Karpas-422 (cell line): ENCODE data around the gene COPS8. TPM values are rescaled to one million over a fixed set of nuclear protein-coding genes. Genes with fewer than 3 reads are reported as not detected.

Experiments used
- DNase-seq: peaks from one replicate; pipeline ENCODE4 v3.0.0-alpha.2; 2015
- H2AFZ ChIP-seq: fragments of 200-600 bp; sonication (generic); 2 replicates; pipeline ENCODE4 v1.6.1; 2014; ENCODE audit warnings: antibody characterized with exemption, low read length, mixed read lengths
- H3K27ac ChIP-seq: fragments of 200-600 bp; sonication (generic); 2 replicates; pipeline ENCODE4 v1.5.1; 2014; ENCODE audit warnings: mild to moderate bottlenecking, low read length, moderate library complexity
- H3K27me3 ChIP-seq: fragments of 200-600 bp; sonication (generic); 2 replicates; pipeline ENCODE4 v1.6.1; 2014; ENCODE audit warnings: low read length, mixed read lengths
- H3K36me3 ChIP-seq: fragments of 200-600 bp; sonication (generic); 2 replicates; pipeline ENCODE4 v1.6.1; 2014; ENCODE audit warnings: low read length, mixed read lengths; ENCODE audit not compliant: insufficient read depth
- H3K4me1 ChIP-seq: fragments of 200-600 bp; sonication (generic); 2 replicates; pipeline ENCODE4 v1.6.1; 2014; ENCODE audit warnings: mild to moderate bottlenecking, low read length, mixed read lengths
- H3K4me2 ChIP-seq: fragments of 200-600 bp; sonication (generic); 2 replicates; pipeline ENCODE4 v1.6.1; 2014; ENCODE audit warnings: low read length, low read depth, mild to moderate bottlenecking; ENCODE audit not compliant: poor library complexity, severe bottlenecking
- H3K4me3 ChIP-seq: fragments of 200-600 bp; sonication (generic); 2 replicates; pipeline ENCODE4 v1.5.1; 2014; ENCODE audit warnings: mild to moderate bottlenecking, antibody characterized with exemption, low read length, mixed read lengths
- H3K79me2 ChIP-seq: fragments of 200-600 bp; sonication (generic); 2 replicates; pipeline ENCODE4 v1.6.1; 2014; ENCODE audit warnings: mild to moderate bottlenecking, low read length, mixed read lengths
- H3K9ac ChIP-seq: fragments of 200-600 bp; sonication (generic); 2 replicates; pipeline ENCODE4 v1.6.0; 2014; ENCODE audit warnings: low read length
- H3K9me2 ChIP-seq: fragments of 200-600 bp; sonication (generic), shearing (Covaris generic); replicated peaks from 2 replicates; pipeline ENCODE4 v1.6.0; 2014; ENCODE audit warnings: mild to moderate bottlenecking, low read length, moderate library complexity; ENCODE audit not compliant: insufficient read depth
- H3K9me3 ChIP-seq: fragments of 300-700, 200-600 bp; sonication (generic); 2 replicates; pipeline ENCODE4 v1.6.1; 2014; ENCODE audit warnings: low read length, mixed read lengths
- H4K20me1 ChIP-seq: fragments of 200-600 bp; sonication (generic); 2 replicates; pipeline ENCODE4 v1.6.1; 2014; ENCODE audit warnings: mild to moderate bottlenecking, antibody characterized with exemption, low read length, low read depth; ENCODE audit not compliant: insufficient read depth
- total RNA-seq: library from RNA; depleted of rRNA; stranded (reverse); fragments of >200 nt; shearing (Covaris generic); gene quantifications from 2 replicates; pipeline ENCODE4 v1.2.3, GENCODE V29; 2014; ENCODE audit warnings: low replicate concordance

COPS8 gene
- total RNA-seq, 1 experiment from 2014 or later: 105 TPM

GRCh38 chr2:237090906-237091305, 5.2 kb downstream of the COPS8 start:
- H3K9me3 ChIP-seq: no peaks in the 10 kb centered on the region
- no peak overlapping the region for H3K4me2 ChIP-seq
- peaks cover 17% of the 10 kb centered on the region for H3K4me1 ChIP-seq
- no peak overlapping the region for H3K27ac ChIP-seq
- peaks cover 83% of the 10 kb centered on the region for H3K79me2 ChIP-seq
- no peak overlapping the region for H3K4me3 ChIP-seq
- H4K20me1 ChIP-seq: peaks cover 11% of the 10 kb centered on the region; the same call in 1 of the 2 replicates
- H3K36me3 ChIP-seq: peaks cover 30% of the 10 kb centered on the region; the same call in 1 of the 2 replicates
- no peak for DNase-seq
- no peak overlapping the region for H3K9ac ChIP-seq
- no peaks in the 10 kb centered on the region for H3K27me3 ChIP-seq
- H3K9me2 ChIP-seq: no peaks in the 10 kb centered on the region
- no peak overlapping the region for H2AFZ ChIP-seq

- Histone ChIP-seq H3K79me2 (peaks cover 73% of the 10 kb centered on the region), H3K4me3 (no peak overlapping the region), H3K36me3 (peaks cover 35% of the 10 kb centered on the region; the same call in 1 of the 2 replicates), H2AFZ (no peak overlapping the region), H4K20me1 (0 out of 2 replicates have a peak, but pooled peaks cover 5% of the 10 kb centered on the region), H3K4me2 (no peak overlapping the region), H3K27ac (no peak overlapping the region), H3K27me3 (no peaks in the 10 kb centered on the region), H3K9me2 (no peaks in the 10 kb centered on the region), H3K9ac (no peak overlapping the region), H3K9me3 (no peaks in the 10 kb centered on the region), H3K4me1 (peaks cover 12% of the 10 kb centered on the region)
- DNase-seq: no peak
Observed at GRCh38 chr2:237091779-237092436, 6.2 kb downstream of the COPS8 start.

GRCh38 chr2:237092506-237092905, 6.8 kb downstream of the COPS8 start:
- H3K27ac ChIP-seq: no peak overlapping the region
- no peaks in the 10 kb centered on the region for H3K27me3 ChIP-seq
- H3K4me1 ChIP-seq: peaks cover 6% of the 10 kb centered on the region
- H3K9ac ChIP-seq: no peak overlapping the region
- peaks cover 67% of the 10 kb centered on the region for H3K79me2 ChIP-seq
- no peaks in the 10 kb centered on the region for H3K9me3 ChIP-seq
- no peaks in the 10 kb centered on the region for H3K9me2 ChIP-seq
- H2AFZ ChIP-seq: no peak overlapping the region
- H3K36me3 ChIP-seq: peaks cover 33% of the 10 kb centered on the region; the same call in 1 of the 2 replicates
- no peak overlapping the region for H3K4me3 ChIP-seq
- H4K20me1 ChIP-seq: 0 out of 2 replicates have a peak, but pooled peaks cover 5% of the 10 kb centered on the region
- no peak overlapping the region for H3K4me2 ChIP-seq
- no peak for DNase-seq

- no peaks in the 10 kb centered on the region for H3K9me2 ChIP-seq
- no peak overlapping the region for H3K27ac ChIP-seq
- DNase-seq: no peak
- H2AFZ ChIP-seq: no peak overlapping the region
- peaks cover 3% of the 10 kb centered on the region; the same call in 1 of the 2 replicates for H3K4me1 ChIP-seq
- H3K79me2 ChIP-seq: peaks cover 61% of the 10 kb centered on the region
- H3K9ac ChIP-seq: no peak overlapping the region
- H3K4me2 ChIP-seq: no peak overlapping the region
- no peaks in the 10 kb centered on the region for H3K27me3 ChIP-seq
- no peaks in the 10 kb centered on the region for H3K9me3 ChIP-seq
- H4K20me1 ChIP-seq: 0 out of 2 replicates have a peak, but pooled peaks cover 5% of the 10 kb centered on the region
- H3K36me3 ChIP-seq: peaks cover 35% of the 10 kb centered on the region; the same call in 1 of the 2 replicates
- H3K4me3 ChIP-seq: no peak overlapping the region
Observed at GRCh38 chr2:237092920-237093781, 7.5 kb downstream of the COPS8 start.

- Histone ChIP-seq H3K27ac (no peak overlapping the region), H2AFZ (no peak overlapping the region), H3K4me1 (peaks cover 13% of the 10 kb centered on the region), H3K36me3 (peaks cover 44% of the 10 kb centered on the region; the same call in 1 of the 2 replicates), H4K20me1 (0 out of 2 replicates have a peak, but pooled peaks cover 5% of the 10 kb centered on the region), H3K9me3 (no peaks in the 10 kb centered on the region), H3K79me2 (peaks cover 30% of the 10 kb centered on the region), H3K9ac (no peak overlapping the region), H3K9me2 (no peaks in the 10 kb centered on the region), H3K4me3 (no peak overlapping the region), H3K27me3 (no peaks in the 10 kb centered on the region), H3K4me2 (no peak overlapping the region)
- DNase-seq: no peak
Observed at GRCh38 chr2:237096201-237096600, 10.5 kb downstream of the COPS8 start.

GRCh38 chr2:237096911-237097310, 11.2 kb downstream of the COPS8 start:
- Histone ChIP-seq H3K9me3 (no peaks in the 10 kb centered on the region), H3K4me2 (no peak overlapping the region), H3K4me3 (no peak overlapping the region), H3K27me3 (no peaks in the 10 kb centered on the region), H2AFZ (no peak overlapping the region), H4K20me1 (0 out of 2 replicates have a peak, but pooled peaks cover 5% of the 10 kb centered on the region), H3K36me3 (peaks cover 44% of the 10 kb centered on the region; the same call in 1 of the 2 replicates), H3K27ac (no peak overlapping the region), H3K9ac (no peak overlapping the region), H3K9me2 (no peaks in the 10 kb centered on the region), H3K4me1 (peaks cover 13% of the 10 kb centered on the region), H3K79me2 (peaks cover 23% of the 10 kb centered on the region)
- DNase-seq: no peak

- no peak for DNase-seq
- peaks cover 18% of the 10 kb centered on the region for H3K79me2 ChIP-seq
- 0 out of 2 replicates have a peak, but pooled peaks cover 5% of the 10 kb centered on the region for H4K20me1 ChIP-seq
- peaks cover 44% of the 10 kb centered on the region; the same call in 1 of the 2 replicates for H3K36me3 ChIP-seq
- H3K9me2 ChIP-seq: no peaks in the 10 kb centered on the region
- H3K9ac ChIP-seq: no peak overlapping the region
- H3K27me3 ChIP-seq: no peaks in the 10 kb centered on the region
- H2AFZ ChIP-seq: no peak overlapping the region
- no peak overlapping the region for H3K4me3 ChIP-seq
- H3K9me3 ChIP-seq: no peaks in the 10 kb centered on the region
- H3K4me2 ChIP-seq: no peak overlapping the region
- no peak overlapping the region for H3K27ac ChIP-seq
- H3K4me1 ChIP-seq: peaks cover 13% of the 10 kb centered on the region
Observed at GRCh38 chr2:237097326-237097910, 11.7 kb downstream of the COPS8 start.
